OCI-LY3 (cell line): ENCODE measurements around the gene SLC9A4.

Experiments
- EZH2phosphoT487 ChIP-seq: fragments of 200-600 bp; shearing (Covaris generic); IDR thresholded peaks from 2 replicates; pipeline ENCODE4 v1.6.1; 2018; ENCODE audit warnings: antibody characterized with exemption, mixed run types, low read depth
- TF ChIP-seq, protein P1 (sequence below): fragments of 200-600, 300-600 bp; sonication (generic); IDR thresholded peaks from 2 replicates; pipeline ENCODE4 v1.5.1; 2014; ENCODE audit warnings: antibody characterized with exemption, low read length, low read depth

DNA sequence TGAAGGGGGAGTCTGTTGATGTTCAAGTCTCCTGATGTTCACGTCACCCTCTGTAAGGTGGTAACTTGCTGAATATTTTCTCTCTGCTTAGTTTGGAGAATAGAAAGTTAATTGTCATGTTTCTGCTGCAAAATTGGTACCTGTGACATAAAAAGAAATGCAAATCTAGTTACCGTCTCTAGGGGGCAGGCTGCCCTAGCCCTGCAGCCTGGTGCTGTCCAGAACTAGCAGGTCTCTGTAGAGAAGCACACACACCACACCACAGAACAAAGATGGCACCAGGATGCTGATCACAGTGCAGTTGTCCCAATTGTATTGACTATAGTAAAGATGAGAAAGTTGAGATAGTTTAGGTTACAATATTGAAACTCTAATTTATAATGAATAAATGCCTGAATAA lies 47.0 kb downstream of the SLC9A4 start:
- TF ChIP-seq EZH2phosphoT487 = no peak
- TF ChIP-seq, protein P1, sequence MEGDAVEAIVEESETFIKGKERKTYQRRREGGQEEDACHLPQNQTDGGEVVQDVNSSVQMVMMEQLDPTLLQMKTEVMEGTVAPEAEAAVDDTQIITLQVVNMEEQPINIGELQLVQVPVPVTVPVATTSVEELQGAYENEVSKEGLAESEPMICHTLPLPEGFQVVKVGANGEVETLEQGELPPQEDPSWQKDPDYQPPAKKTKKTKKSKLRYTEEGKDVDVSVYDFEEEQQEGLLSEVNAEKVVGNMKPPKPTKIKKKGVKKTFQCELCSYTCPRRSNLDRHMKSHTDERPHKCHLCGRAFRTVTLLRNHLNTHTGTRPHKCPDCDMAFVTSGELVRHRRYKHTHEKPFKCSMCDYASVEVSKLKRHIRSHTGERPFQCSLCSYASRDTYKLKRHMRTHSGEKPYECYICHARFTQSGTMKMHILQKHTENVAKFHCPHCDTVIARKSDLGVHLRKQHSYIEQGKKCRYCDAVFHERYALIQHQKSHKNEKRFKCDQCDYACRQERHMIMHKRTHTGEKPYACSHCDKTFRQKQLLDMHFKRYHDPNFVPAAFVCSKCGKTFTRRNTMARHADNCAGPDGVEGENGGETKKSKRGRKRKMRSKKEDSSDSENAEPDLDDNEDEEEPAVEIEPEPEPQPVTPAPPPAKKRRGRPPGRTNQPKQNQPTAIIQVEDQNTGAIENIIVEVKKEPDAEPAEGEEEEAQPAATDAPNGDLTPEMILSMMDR = peak; percentile 86
